K562 (cell line): ENCODE results near the gene LRP2.

Experiments used
- ARHGAP35 ChIP-seq: fragments of 450-650 bp; IDR thresholded peaks from 2 replicates; pipeline ENCODE4 v1.6.1; 2018; ENCODE audit not compliant: partially characterized antibody
- SAFB ChIP-seq: fragments of 200-400 bp; formaldehyde crosslinking; IDR thresholded peaks from 2 replicates; pipeline ENCODE4 v1.6.1; 2017; ENCODE audit warnings: low read depth, low read length, borderline replicate concordance

DNA sequence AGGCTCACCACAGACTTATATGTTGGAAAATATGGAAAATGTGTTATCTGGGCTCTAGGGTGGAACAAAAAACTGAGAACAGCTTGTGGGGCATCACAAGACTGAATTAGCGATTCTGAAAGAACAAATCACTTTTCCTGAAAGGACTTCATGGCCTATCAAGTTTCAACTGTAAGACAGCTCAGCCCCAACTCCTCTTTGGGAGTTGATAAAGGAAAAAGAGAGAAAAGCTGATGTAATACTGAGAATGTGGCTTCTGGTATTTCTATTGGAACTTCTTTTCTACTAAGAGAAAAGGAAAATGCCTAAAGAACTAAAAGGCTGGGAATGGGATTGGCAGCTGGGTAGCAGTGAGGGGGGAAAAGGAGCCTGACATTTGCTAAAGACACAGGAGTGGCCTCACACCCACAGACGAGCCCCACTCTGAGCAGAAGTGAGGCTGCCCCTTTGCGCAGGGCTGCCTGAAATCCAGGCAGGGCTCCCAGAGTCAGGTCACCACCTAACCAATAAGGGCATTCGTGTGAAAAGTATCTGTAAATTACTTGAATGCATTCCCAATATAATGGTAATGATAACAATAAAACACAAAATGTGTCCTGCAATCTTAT lies 75.6 kb downstream of the LRP2 start:
- TF ChIP-seq ARHGAP35 (no peak), SAFB (no peak)
